Keratinocyte (primary cell): ENCODE measurements around the gene SEMA4A.

Experiments used
- CTCF ChIP-seq, 3 experiments: IDR thresholded peaks in 1 of 3; conservative IDR thresholded peaks in 1 of 3; optimal IDR thresholded peaks in 1 of 3; 2 replicates in 2 of 3; 3 replicates in 1 of 3; pipeline versions ENCODE3 to v1.5.1; 2011; ENCODE audit warnings: low read length in 3 of 3, mild to moderate bottlenecking in 3 of 3, moderate library complexity in 2 of 3, control low read depth in 1 of 3, inconsistent platforms in 1 of 3; ENCODE audit not compliant: insufficient read depth in 2 of 3; ENCODE audit errors: extremely low read depth in 1 of 3
- EZH2 ChIP-seq: IDR thresholded peaks from one replicate; pipeline ENCODE4 v1.6.1; 2012; ENCODE audit warnings: inconsistent platforms, mild to moderate bottlenecking, low read length, moderate library complexity

- TF ChIP-seq CTCF (optimal IDR thresholded peaks at IDR 0.05 in 1 of 3, IDR thresholded peaks at IDR 0.05 in 1 of 3, conservative IDR thresholded peaks at IDR 0.05 in 1 of 3; ENCODE audit: extremely low read depth in 1 of 3, insufficient read depth in 2 of 3, low read length in 3 of 3) = no peak
- TF ChIP-seq EZH2 = no peak
Measured at GRCh38 chr1:156122086-156122485, 31.3 kb upstream of the SEMA4A start.
